ENCODE results near the gene PAPPA. TPM values are rescaled to one million over a fixed set of nuclear protein-coding genes. Genes with fewer than 3 reads are reported as not detected.

PAPPA gene
- total and polyA plus RNA-seq, 12 donors = 0.22 to 23.9 (median 5.7) TPM

GRCh38 chr9:116329470-116329869 is 175.9 kb downstream of the PAPPA start:
- Histone ChIP-seq H3K36me3 (replicated peaks in 1 of 2) (no peaks in the 10 kb centered on the region), H3K27me3 (no peaks in the 10 kb centered on the region), H3K9me3 (replicated peaks in 1 of 3) (no peaks in the 10 kb centered on the region), H3K27ac (no peak overlapping the region), H3K4me1 (replicated peaks in 1 of 2) (no peaks in the 10 kb centered on the region), H3K4me3 (no peak overlapping the region)
- no peak for TF ChIP-seq POLR2A (IDR thresholded peaks at IDR 0.05)
- TF ChIP-seq, protein P1, sequence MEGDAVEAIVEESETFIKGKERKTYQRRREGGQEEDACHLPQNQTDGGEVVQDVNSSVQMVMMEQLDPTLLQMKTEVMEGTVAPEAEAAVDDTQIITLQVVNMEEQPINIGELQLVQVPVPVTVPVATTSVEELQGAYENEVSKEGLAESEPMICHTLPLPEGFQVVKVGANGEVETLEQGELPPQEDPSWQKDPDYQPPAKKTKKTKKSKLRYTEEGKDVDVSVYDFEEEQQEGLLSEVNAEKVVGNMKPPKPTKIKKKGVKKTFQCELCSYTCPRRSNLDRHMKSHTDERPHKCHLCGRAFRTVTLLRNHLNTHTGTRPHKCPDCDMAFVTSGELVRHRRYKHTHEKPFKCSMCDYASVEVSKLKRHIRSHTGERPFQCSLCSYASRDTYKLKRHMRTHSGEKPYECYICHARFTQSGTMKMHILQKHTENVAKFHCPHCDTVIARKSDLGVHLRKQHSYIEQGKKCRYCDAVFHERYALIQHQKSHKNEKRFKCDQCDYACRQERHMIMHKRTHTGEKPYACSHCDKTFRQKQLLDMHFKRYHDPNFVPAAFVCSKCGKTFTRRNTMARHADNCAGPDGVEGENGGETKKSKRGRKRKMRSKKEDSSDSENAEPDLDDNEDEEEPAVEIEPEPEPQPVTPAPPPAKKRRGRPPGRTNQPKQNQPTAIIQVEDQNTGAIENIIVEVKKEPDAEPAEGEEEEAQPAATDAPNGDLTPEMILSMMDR (IDR thresholded peaks at IDR 0.05) = no peak
- WGBS, 4 donors = 71 to 85% (median 81%) methylated on average over 4 of the region's 4 CpGs
- no peak for DNase-seq
- intact Hi-C loops (cut with DNase I) = no loop called here

DNA sequence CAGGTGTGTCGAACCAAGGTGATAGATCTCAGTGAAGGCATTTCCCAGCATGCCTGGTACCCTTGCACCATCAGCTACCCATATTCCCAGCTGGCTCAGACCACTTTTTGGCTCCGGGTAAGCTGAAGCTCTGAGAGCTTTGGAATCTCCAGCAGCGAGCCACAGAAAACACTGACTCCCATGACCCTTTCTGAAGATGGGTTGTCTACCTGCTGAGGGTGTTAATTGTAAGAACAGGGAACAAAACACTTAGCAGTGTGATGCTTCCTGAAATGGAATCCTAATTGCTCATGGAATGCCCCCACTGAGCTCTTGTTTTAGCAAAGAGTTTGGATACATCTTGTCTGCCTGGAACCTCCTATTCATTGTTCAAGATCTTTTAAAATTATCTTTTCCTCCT is 177.7 kb downstream of the PAPPA start:
- Histone ChIP-seq H3K36me3 (replicated peaks in 1 of 2) (no peaks in the 10 kb centered on the region), H3K4me1 (replicated peaks in 1 of 2) (no peaks in the 10 kb centered on the region), H3K27me3 (no peaks in the 10 kb centered on the region), H3K27ac (no peak overlapping the region), H3K4me3 (no peak overlapping the region), H3K9me3 (replicated peaks in 1 of 3) (no peaks in the 10 kb centered on the region)
- no peak for DNase-seq
- intact Hi-C loops (cut with DNase I) = no loop called here
- TF ChIP-seq, protein P1 (IDR thresholded peaks at IDR 0.05) = no peak
- 43 to 87% (median 61%) methylated on average over 3 of the region's 3 CpGs for WGBS, 4 donors

DNA sequence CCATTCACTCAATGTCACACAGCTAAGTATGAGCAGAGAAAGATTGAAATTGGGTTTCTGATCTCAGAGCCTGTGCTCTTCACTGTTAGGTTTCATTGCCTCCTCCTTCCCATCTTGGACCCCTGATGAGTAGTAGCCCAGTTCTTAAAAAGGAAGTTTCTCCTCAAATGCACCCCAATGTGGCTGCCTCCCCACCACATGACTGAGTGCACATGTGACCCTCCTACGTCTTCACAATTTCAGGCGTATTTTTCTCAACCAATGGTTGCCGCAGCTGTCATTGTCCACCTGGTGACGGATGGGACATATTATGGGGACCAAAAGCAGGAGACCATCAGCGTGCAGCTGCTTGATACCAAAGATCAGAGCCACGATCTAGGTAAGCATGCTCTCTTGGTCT is 178.5 kb downstream of the PAPPA start:
- Histone ChIP-seq H3K36me3 (replicated peaks in 1 of 2) (no peaks in the 10 kb centered on the region), H3K4me3 (no peak overlapping the region), H3K4me1 (replicated peaks in 1 of 2) (no peaks in the 10 kb centered on the region), H3K27me3 (no peaks in the 10 kb centered on the region), H3K9me3 (replicated peaks in 1 of 3) (no peaks in the 10 kb centered on the region), H3K27ac (no peak overlapping the region)
- no peak for TF ChIP-seq POLR2A (IDR thresholded peaks at IDR 0.05)
- TF ChIP-seq, protein P1 (IDR thresholded peaks at IDR 0.05) = no peak
- DNase-seq = no peak
- 84 to 90% (median 87%) methylated on average over 6 of the region's 6 CpGs for WGBS, 4 donors
- intact Hi-C loops (cut with DNase I) = no loop called here

GRCh38 chr9:116333254-116333653 is 179.7 kb downstream of the PAPPA start:
- H3K9me3 ChIP-seq (replicated peaks in 1 of 3) = no peaks in the 10 kb centered on the region
- WGBS, 4 donors = 83 to 87% (median 84%) methylated on average over 3 of the region's 3 CpGs
- H3K4me1 ChIP-seq (replicated peaks in 1 of 2) = no peaks in the 10 kb centered on the region
- H3K27ac ChIP-seq = no peak overlapping the region
- intact Hi-C loops (cut with DNase I) = no loop called here
- H3K4me3 ChIP-seq = no peak overlapping the region
- H3K27me3 ChIP-seq = no peaks in the 10 kb centered on the region
- TF ChIP-seq, protein P1 (IDR thresholded peaks at IDR 0.05) = no peak
- TF ChIP-seq POLR2A (IDR thresholded peaks at IDR 0.05) = no peak
- no peaks in the 10 kb centered on the region for H3K36me3 ChIP-seq (replicated peaks in 1 of 2)
- DNase-seq = no peak

Data from adrenal gland (tissue), 12 donors.